PC-9 (cell line): ENCODE results near the gene CARS1.

ENCODE experiments used
- EZH2 ChIP-seq: fragments of 200-600 bp; sonication (generic); IDR thresholded peaks from 2 replicates; pipeline ENCODE4 v1.8.0; 2017; ENCODE audit warnings: antibody characterized with exemption, low read depth
- TF ChIP-seq, protein P1 (sequence below): fragments of 200-600 bp; sonication (generic); conservative IDR thresholded peaks from 2 replicates; pipeline ENCODE4 v1.6.1; 2017; ENCODE audit warnings: mixed run types, antibody characterized with exemption, mild to moderate bottlenecking, moderate library complexity

DNA sequence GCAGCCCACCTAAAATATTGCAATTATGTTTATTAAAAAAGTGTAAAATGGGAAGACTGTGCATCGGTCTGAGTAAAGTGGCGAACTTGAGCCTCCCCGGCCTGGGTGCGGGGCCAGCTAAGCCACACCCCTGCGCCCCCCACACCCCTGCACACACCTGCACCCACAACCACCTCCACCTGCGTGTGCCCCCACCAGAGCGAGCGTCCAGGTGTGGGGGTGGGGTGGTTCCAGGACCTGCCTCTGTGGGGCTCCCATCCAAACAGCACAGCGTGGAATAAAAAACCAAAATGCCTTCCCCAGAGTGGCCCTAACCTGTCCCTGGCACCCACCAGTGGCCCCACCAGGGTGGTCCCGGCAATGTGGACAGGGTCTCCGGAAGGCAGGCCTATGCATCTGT is 30.1 kb upstream of the CARS1 start:
- TF ChIP-seq, protein P1, sequence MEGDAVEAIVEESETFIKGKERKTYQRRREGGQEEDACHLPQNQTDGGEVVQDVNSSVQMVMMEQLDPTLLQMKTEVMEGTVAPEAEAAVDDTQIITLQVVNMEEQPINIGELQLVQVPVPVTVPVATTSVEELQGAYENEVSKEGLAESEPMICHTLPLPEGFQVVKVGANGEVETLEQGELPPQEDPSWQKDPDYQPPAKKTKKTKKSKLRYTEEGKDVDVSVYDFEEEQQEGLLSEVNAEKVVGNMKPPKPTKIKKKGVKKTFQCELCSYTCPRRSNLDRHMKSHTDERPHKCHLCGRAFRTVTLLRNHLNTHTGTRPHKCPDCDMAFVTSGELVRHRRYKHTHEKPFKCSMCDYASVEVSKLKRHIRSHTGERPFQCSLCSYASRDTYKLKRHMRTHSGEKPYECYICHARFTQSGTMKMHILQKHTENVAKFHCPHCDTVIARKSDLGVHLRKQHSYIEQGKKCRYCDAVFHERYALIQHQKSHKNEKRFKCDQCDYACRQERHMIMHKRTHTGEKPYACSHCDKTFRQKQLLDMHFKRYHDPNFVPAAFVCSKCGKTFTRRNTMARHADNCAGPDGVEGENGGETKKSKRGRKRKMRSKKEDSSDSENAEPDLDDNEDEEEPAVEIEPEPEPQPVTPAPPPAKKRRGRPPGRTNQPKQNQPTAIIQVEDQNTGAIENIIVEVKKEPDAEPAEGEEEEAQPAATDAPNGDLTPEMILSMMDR: no peak
- TF ChIP-seq EZH2: no peak
